ENCODE data around the gene MLXIP.

DNA sequence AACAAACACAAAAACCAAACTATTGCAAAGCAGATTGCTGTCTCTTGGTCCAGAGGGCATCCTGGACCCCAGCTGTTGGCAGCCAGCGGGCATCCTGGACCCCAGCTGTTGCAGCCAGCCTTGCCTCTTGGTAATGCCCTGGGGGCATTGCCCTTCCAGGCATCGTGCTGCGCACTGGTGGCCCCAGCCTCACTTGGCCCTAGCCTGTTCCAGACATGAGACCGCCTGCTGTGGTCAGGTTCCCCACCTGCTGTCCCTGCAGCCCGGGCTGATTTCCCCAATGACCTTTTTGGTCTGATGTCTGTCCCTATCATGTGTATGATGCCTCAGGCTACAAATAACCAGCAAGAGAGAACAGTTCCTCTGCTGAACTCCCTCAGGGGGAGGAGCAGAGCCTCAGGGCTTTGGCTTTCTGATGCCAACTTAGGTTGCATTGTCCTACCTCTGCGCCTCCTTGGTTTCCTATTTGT is 20.8 kb downstream of the MLXIP start:
- TF ChIP-seq POLR2A (IDR thresholded peaks at IDR 0.05): no peak
- TF ChIP-seq, protein P1, sequence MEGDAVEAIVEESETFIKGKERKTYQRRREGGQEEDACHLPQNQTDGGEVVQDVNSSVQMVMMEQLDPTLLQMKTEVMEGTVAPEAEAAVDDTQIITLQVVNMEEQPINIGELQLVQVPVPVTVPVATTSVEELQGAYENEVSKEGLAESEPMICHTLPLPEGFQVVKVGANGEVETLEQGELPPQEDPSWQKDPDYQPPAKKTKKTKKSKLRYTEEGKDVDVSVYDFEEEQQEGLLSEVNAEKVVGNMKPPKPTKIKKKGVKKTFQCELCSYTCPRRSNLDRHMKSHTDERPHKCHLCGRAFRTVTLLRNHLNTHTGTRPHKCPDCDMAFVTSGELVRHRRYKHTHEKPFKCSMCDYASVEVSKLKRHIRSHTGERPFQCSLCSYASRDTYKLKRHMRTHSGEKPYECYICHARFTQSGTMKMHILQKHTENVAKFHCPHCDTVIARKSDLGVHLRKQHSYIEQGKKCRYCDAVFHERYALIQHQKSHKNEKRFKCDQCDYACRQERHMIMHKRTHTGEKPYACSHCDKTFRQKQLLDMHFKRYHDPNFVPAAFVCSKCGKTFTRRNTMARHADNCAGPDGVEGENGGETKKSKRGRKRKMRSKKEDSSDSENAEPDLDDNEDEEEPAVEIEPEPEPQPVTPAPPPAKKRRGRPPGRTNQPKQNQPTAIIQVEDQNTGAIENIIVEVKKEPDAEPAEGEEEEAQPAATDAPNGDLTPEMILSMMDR (IDR thresholded peaks at IDR 0.05): no peak
- TF ChIP-seq POLR2AphosphoS5 (IDR thresholded peaks at IDR 0.05): no peak

Data from transverse colon (tissue), 4 donors.